Measurements from ENCODE around the gene ELAPOR1. TPM values are rescaled to one million over a fixed set of nuclear protein-coding genes. Genes with fewer than 3 reads are reported as not detected.

Gene ELAPOR1
- total and polyA plus RNA-seq, 9 of the 15 experiments (the other 6 are each of a cell fraction or from before 2014, with no cell fraction given): 0.07 to 1.2 (median 0.18) TPM

GRCh38 chr1:109099938-109100773 lies 13.8 kb upstream of the ELAPOR1 start (continued):
- TF ChIP-seq THAP12 (CRISPR knock-in tag; IDR thresholded peaks at IDR 0.05) (peak; percentile 99), SMARCA4 (IDR thresholded peaks at IDR 0.05) (0 out of 2 replicates have a peak, but pooled peaks have one; percentile 9), ZNF354B (CRISPR knock-in tag; IDR thresholded peaks at IDR 0.05) (0 out of 2 replicates have a peak, but pooled peaks have one; percentile 45), RNF2 (IDR thresholded peaks at IDR 0.05) (peak; percentile 97), FOXP1 (CRISPR knock-in tag; IDR thresholded peaks at IDR 0.05) (peak; percentile 98; the same call in 1 of the 2 replicates), KHSRP (IDR thresholded peaks at IDR 0.05) (no peak), NR2F6 (CRISPR knock-in tag; IDR thresholded peaks at IDR 0.05) (peak; percentile 91), ZFX (CRISPR knock-in tag; IDR thresholded peaks at IDR 0.05) (peak; percentile 97), SMAD4 (CRISPR knock-in tag; conservative IDR thresholded peaks at IDR 0.05) (peak; percentile 85), MEIS2 (IDR thresholded peaks at IDR 0.05; ENCODE audit: partially characterized antibody) (peak; percentile 22), DPF2 (IDR thresholded peaks at IDR 0.05) (peak; percentile 61), NUFIP1 (IDR thresholded peaks at IDR 0.05; ENCODE audit: partially characterized antibody) (no peak), KLF10 (CRISPR knock-in tag; IDR thresholded peaks at IDR 0.05) (no peak), CXXC5 (CRISPR knock-in tag; IDR thresholded peaks at IDR 0.05) (peak; percentile 98), ZNF277 (CRISPR knock-in tag; IDR thresholded peaks at IDR 0.05; ENCODE audit: borderline replicate concordance) (no peak), ARNT (IDR thresholded peaks at IDR 0.05) (peak; percentile 91 to 93), AFF4 (CRISPR knock-in tag; IDR thresholded peaks at IDR 0.05) (peak; percentile 99)
- TF ChIP-seq, protein P1, sequence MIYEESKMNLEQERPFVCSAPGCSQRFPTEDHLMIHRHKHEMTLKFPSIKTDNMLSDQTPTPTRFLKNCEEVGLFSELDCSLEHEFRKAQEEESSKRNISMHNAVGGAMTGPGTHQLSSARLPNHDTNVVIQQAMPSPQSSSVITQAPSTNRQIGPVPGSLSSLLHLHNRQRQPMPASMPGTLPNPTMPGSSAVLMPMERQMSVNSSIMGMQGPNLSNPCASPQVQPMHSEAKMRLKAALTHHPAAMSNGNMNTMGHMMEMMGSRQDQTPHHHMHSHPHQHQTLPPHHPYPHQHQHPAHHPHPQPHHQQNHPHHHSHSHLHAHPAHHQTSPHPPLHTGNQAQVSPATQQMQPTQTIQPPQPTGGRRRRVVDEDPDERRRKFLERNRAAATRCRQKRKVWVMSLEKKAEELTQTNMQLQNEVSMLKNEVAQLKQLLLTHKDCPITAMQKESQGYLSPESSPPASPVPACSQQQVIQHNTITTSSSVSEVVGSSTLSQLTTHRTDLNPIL (CRISPR knock-in tag; IDR thresholded peaks at IDR 0.05): no peak
- TF ChIP-seq, protein P2, sequence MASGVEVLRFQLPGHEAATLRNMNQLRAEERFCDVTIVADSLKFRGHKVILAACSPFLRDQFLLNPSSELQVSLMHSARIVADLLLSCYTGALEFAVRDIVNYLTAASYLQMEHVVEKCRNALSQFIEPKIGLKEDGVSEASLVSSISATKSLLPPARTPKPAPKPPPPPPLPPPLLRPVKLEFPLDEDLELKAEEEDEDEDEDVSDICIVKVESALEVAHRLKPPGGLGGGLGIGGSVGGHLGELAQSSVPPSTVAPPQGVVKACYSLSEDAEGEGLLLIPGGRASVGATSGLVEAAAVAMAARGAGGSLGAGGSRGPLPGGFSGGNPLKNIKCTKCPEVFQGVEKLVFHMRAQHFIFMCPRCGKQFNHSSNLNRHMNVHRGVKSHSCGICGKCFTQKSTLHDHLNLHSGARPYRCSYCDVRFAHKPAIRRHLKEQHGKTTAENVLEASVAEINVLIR (CRISPR knock-in tag; IDR thresholded peaks at IDR 0.05): no peak

All from K562 (cell line).